Stimulated activated CD8-positive, alpha-beta memory T cell treated with anti-CD3 and anti-CD28 coated beads, Interleukin-7, amount 100 ng/mL, for 24 hours (primary cell): ENCODE data around the gene ZNF431.
A peak's percentile ranks its signal among the peaks of the same experiment; 100 is the strongest.
"Not testable (repeated sequence)": the region's sequence is repeated elsewhere in the genome, so short reads cannot be mapped to it uniquely, and the experiment has no call there.

Source experiments
- DNase-seq: peaks from one replicate; pipeline ENCODE4 v3.0.0-alpha.2; 2020; ENCODE audit warnings: low read depth

ZNF431 gene

DNA sequence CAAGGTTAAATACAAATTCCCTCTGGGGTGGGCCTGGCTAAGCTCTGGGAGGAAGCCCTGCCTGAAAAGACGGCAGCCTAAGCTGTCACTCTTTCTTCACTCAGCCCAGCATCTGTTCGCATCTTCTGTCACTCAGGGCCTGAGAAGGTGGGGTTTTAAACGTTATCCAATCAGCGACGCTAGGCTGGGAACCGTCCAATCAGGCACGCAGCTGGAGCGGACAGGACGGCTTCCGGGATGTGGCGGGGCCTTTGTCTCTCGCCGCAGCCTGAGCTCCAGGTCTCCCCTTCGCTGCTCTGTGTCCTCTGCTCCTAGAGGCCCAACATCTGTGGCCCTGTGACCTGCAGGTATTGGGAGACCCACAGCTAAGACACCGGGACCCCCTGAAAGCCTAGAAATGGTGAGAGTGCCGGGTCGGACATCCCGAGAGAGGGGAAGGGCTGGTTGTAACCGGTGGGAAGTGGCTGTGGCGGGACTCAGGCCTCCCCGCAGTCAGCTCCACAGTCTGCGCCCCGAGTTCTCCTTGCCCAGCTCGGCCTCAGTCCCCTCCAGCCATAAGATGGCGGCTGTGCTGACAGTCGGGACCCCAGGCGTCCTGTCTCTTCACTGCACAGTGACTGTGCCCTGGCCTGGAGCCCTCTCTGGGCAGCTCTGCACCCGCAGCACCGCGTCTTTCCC, at the start of gene ZNF431:
TSS of gene ZNF431 (plus strand) at position 254 of the 678 bp plus-strand sequence. CDS start at position 398, 144 bp downstream.
- DNase-seq = peak; percentile 67

DNA sequence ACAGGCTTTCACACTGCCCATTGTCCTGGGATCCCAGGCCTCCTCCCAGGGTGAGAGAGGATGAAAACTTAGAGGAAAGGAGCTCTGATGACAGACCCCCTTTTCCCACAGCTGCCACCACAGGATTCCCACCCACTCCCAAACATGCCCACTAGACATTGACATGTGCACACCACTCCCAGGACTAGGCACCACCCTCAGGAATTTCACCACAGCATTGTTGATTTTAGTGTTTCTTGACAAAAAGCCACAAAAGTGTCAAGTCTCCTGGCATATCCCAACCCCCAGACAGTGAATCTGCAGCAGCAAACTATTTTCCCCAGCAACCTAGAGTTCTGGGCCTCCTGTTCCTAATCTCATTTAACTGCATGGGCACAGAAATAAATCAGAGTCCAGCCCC, 49.7 kb upstream of the ZNF431 start:
- DNase-seq = no peak

DNA sequence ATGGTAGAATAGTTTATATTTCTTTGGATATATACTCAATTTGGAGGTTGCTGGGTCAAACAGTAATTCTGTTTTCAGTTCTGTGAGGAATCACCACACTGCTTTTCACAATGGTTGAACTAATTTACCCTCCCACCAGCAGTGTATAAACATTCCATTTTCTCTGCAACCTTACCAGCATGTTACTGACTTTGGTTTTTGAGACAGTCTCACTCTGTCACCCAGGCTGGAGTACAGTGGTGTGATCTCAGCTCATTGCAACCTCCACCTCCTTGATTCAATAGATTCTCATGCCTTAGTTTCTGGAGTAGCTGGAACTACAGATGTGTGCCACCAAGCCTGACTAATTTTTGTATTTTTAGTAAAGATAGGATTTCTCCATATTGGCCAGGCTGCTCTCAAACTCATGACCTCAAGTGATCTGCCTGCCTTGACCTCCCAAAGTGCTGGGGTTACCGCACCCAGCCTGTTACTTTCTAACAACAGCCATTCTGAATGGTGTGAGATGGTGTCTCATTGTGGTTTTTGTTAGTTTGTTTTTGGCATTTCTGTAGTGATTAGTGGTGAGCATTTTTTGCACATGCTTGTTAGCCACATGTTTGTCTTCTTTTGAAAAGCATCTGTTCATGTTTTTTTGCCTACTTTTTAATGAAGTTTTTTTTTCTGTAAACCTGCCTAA, 47.4 kb upstream of the ZNF431 start:
- DNase-seq = no peak

DNA sequence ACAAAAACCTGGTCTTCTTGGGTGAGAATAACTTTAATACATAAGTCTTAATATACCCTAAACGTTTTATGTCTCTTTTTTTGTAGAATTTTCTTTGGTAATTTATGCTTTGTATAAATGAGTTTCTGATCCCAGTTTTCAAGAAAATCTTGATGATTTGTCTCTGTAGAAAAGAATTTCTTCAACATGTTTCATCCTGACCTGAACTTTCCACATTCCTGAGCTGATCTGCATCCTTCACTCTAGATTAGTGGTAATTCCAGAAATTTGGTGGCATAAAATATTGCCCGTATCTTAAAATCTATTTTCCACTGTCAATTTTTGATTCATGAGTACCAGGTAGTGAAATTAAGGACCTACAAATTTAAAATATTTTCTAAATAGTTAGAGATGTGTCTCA, 43.5 kb upstream of the ZNF431 start:
- no peak for DNase-seq

DNA sequence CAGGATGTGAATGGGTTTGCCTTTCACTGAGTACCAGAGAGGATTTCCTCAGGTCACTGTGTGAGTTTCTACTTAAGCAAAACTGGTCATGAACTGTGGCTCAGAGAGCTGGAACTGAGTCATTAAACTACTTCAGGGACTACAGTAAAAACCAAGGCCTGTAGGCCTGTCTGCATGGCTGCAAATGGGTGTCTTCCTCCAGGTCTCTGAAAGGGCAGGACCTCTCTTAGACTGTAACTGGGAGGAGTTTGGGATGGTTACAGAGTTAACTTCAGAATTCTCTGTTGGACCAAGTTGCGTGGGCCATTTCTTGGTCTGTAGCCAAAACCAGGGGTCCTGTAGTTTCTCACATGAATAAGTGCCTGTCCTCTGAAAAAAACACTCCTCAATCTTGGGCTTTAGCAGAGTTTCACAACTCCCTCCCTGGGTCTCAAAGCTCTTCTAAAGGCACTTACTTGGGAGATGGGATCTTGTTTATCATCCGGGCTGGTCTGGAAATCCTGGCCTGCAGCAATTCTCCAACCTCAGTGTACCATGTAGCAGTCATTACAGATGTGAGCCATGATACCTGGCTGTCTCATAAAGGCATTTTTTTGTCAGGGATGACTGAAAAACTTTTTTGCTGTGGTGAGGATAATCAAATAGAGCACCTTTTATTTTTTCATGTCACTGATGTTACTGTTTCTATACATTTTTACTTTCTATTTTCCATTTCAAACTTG, 40.2 kb upstream of the ZNF431 start:
- DNase-seq = no peak

DNA sequence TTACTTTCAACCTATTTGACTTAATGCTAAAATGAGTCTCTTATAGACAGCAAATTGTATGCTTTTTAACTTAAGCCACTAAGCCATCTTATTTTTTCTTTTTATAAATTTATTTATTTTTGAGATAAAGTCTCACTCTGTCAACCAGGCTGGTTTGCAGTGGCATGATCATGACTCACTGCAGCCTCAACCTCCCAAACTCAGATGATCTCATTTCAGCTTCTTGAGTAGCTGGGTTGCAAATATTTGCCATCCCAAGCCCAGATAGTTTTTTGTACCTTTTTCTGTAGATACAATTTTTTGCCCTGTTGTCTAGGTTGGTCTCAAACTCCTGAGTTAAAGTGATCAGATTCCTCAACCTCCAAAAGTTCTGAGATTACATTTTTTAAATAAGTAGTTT, 32.7 kb upstream of the ZNF431 start:
- no peak for DNase-seq

DNA sequence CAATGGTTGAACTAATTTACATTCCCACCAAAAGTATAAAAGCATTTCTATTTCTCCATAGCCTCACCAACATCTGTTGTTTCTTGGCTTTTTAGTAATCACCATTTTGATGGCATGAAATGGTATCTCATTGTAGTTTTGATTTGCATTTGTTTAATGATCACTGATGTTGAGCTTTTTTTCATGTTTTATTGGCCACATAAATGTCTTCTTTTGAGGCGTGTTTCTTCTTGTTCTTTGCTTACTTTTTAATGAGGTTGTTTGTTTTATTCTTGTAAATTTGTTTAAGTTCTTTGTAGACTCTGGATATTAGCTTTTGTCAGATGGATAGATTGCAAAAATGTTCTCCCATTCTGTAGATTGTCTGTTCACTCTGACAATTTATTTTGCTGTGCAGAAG, 31.7 kb upstream of the ZNF431 start:
- no peak for DNase-seq

DNA sequence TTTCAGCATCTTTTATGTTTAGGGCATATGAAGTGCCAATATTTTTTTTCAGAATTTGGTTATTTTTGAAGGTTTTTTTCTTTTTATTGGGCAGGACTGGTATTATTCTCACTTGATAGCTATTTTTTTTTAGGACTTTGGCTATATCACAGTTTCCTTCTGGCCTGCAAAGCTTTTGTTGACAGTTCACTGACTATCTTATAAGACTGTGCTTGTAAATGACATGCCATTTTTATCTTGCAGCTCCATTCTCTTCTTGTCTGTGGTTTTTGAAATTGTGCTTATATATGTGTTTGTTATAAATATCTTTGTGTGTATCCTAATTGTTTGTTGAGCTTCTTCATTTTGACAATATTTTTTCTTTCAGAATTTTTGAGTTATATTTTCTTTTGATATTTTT, 26.4 kb upstream of the ZNF431 start:
- DNase-seq = no peak

DNA sequence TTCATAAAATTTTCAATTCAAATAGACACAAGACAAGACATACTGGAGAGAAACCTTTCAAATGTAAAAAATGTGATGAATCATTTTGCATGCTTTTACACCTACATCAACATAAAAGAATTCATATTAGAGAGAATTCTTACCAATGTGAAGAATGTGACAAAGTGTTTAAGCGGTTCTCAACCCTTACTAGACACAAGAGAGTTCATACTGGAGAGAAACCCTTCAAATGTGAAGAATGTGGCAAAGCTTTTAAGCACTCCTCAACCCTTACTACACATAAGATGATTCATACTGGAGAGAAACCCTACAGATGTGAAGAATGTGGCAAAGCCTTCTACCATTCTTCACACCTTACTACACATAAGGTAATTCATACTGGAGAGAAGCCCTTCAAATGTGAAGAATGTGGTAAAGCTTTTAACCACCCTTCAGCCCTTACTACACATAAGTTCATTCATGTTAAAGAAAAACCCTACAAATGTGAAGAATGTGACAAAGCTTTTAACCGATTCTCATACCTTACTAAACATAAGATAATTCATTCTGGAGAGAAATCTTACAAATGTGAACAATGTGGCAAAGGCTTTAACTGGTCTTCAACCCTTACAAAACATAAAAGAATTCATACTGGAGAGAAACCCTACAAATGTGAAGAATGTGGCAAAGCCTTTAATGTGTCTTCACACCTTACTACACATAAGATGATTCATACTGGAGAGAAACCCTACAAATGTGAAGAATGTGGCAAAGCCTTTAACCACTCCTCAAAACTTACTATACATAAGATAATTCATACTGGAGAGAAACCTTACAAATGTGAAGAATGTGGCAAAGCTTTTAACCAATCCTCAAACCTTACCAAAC, 24.6 kb upstream of the ZNF431 start:
- DNase-seq = no peak

DNA sequence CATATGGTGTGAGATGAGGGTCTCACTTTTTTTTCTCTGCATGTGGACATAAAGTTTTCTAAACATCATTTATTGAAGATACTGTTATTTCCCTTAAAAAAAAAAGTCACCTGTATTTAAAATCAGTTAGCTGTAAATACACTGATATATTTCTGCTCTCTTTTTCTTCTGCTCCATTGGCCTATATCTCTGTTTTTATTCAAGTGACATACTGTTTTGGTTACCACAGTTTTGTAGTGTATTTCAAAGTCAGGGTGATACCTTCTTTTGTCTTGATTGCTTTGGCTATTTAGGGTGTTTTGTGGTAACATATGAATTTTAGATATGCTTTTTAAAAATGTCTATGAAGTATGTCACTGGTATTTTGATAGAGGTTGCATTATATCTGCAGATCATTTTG, 15.8 kb upstream of the ZNF431 start:
- DNase-seq = no peak

DNA sequence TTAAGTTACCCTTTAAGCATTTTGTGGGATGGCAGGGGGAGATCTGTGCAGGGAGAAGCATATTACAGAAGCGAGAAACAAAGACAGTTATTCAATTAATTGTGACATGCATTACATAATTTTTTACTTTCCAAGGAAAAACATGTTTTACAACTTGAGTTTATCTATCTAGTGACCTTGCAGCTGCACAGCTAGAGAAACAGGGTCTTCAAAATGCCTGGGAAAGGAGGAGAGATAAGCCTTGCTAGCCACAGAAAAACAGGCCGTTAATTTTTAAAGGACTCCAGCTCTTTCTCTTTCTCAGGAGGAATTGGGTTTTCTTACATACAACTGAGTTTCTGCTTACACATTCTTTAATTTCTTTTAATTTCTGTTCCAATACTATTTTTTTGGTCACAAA, 14.8 kb upstream of the ZNF431 start:
- no peak for DNase-seq

DNA sequence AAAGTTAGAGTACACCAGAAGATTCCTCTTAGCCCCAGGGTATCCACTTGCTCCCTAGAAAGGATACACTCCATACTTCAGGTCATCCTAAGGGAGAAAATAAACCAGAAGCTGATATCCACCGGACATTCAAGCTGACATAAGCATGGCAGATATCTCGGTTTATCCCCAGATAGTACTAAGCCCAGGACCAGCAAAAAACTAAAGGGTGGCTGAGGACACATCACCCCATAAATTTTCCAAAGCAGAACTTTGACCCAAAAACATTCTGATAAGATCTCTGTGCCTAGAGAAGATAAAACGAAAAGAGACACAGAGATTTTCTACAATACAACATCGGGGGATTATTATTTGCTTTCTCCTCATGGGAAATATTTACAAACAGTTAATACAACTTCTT, 13.9 kb upstream of the ZNF431 start:
- no peak for DNase-seq

DNA sequence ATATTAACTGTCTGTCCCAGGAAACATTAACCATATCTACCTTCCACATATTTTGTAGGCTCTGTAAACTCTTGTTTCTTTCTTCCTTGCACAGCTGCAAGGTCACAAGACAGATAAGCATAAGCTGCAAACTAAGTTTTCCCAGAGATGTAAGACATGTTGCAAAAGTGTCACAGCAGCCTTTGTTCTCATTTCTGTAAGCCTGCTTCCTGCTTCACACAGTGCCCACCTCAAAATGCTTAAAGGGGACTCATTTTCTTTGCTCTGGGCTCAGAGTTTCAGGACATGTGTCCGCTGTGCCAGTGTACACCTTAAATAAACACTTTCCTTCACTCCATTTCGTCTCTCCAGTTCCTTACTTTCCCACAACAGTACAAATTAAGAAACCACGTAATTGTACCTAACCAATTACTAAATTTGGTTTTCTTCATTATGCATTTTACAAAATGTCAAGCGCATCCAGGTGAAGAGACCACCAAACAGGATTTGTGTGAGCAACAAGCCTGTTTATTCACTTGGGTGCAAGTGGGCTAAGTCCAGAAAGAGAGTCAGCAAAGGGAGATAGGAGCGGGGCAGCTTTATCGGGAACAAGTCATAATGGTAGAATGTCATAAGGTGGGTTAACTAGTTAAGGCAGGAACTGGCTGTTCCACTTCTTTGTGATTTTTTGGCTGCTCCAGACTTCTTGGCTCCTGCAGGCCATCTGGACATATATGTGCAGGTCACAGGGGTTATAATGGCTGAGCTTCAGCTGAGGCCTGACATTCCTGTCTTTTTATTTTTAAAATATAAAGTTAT, 12.7 kb upstream of the ZNF431 start:
- no peak for DNase-seq

DNA sequence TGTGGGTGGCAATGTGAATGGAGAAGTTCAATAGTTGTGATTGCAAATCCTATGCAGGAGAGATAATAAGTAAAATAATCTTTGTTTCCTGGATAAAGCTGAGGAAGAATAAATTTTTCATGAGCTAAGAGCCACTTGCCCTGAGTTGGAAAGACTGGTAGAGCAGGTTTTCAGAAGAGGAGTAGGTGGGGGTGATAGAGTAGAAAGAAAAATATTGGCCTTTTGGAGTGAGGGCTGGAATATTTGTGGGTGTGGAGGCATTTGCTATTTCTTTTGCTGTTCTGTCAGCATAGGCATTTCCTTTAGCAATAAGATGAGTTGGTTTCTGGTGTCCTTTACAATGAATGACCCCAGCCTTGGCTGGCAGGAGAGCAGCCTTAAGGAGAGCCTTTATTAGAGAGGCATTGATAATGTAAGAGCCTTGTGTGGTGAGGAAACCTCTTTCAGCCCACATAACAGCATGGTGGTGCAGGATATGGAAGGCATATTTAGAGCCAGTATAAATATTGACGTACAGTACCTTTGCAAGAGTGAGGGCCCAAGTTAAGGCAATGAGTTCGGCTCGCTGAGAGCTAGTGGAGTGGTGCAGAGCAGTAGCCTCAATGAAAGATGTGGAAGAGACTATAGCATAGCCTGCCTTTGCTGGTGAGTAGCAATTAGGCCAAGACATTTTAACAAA, 11.6 kb upstream of the ZNF431 start:
- no peak for DNase-seq

DNA sequence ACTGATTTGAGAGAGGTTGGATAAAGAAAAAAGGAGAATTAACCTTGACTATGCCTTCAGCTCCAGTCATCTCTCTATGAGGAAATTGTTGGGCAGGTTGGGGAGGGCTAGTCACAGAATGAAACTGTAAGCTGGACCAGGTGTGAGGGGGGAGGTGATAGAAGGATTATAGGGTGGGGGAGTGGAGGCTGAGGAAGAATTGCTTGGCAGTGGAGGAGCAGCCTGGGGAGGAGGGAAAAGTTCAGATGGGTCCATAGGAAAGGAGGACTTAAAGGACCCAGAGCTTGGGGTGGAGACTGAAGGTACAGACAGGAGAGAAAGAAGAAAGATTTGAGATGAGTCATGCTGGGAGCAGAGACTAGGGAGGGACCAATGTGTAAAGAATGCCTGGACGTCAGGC, 8.2 kb upstream of the ZNF431 start:
- DNase-seq = no peak

DNA sequence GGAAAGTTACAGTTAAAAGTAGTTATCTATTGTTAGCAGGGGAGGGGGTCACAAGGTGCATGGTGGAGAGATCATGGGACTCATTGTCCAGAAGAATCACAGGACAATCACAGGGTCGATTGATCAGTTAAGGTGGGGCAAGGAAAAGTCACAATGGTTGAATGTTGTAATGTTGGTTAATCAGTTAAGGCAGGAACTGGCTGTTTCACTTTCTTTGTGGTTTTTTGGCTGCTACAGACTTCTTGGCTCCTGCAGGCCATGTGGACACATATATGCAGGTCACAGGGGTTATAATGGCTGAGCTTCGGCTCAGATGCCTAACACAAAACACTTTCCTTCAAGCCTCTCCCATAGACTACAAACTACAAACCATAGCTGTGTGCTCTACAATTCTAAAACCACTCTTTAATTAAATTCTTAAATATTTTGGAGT, 6.9 kb upstream of the ZNF431 start:
- DNase-seq = no peak

DNA sequence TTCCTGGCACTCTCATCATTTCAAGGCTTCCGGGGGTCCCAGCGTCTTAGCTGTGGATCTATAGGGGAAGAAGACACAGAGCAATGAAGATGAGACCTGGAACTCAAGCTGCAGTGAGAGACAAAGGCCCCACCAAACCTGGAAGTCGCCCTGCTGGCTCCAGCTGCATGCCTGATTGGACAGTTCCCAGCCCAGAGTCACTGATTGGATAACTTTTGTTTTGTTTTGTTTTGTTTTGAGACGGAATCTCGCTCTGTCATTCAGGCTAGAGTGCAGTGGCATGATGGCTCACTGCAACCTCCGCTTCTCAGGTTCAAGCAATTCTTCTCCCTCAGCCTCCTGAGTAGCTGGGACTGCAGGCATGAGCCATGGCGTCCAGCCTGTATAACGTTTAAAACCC, 6.4 kb upstream of the ZNF431 start:
- no peak for DNase-seq

DNA sequence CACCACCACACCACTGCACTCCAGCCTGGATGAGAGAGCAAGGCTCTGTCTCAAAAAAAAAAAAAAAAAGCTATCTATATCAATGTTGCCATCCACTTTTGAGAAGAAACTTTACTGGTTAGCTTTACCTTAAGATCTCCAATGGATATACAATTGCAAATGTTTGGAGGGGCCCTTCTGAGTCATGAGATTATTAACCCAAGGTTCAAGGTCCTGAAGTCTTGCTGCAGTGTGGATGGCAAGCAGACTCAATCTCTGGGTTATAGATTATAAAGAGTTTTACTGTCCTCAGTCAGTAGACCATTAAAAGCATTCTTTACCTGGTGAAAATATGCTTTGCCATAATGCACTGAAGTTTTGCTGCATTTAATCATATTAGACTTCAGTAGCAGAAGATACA, 3.7 kb upstream of the ZNF431 start:
- DNase-seq = no peak

DNA sequence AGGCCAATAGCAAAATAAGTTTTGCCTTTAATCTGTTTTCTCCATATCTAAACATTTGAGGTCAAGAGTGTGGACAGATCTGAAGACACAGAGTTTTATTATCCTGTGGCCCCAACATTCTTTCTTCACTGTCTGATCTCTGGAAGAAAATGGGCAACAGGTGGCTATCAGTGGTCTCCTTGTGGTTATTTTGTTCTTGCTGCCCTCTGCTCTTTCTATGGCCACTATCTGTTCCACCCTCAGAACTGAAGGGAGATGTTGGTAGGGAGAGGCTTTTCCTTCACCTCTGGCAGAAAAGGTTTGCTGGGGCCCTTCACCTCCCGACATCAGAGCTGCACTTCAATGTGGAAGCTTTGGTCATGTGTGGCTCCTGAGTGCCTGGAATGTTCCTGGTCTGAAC, 834 bp upstream of the ZNF431 start:
- not testable (repeated sequence) for DNase-seq

DNA sequence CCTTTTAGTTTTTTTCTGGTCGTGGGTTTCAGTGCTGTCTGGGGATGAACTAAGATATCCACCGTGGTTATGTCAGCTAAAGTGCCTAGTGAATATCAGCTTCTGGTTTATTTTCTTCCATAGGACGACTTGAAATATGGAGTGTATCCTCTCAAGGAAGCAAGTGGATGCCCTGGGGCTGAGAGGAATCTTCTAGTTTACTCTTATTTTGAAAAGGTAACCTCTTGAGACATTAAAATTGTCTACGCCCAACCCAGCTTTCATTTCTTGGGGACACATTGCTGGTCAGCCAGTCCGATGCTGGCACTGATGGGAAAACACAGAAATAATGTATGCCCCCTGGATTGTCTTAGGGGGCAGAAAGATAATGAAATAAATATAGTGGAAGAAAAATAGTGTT, 1.6 kb downstream of the ZNF431 start:
- no peak for DNase-seq

DNA sequence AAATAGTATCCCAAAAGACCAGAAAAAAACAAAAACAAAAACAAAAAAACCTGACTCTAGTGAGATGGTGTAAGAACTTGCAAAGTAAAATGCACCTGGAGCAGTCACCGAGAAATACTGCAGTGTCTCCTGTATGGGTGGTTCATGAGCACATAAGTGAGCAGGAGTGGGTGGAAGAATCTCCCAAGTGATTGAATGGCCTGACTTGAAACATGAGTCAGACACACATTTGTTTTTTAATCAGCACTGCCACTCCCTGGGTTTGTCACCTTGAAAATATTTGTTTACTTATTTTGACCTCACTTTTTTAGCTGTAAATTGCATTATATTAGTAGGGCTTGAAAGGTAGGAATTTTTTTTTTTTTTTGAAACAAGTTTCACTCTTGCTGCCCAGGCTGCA, 2.0 kb downstream of the ZNF431 start:
- no peak for DNase-seq
